ENCODE data around the gene DGKH. TPM values are rescaled to one million over a fixed set of nuclear protein-coding genes. Genes with fewer than 3 reads are reported as not detected.

Gene DGKH
- total and polyA plus RNA-seq, 10 of the 15 experiments (the other 5 are each of a cell fraction or from before 2014, with no cell fraction given), result 1.3 to 15.2 (median 7.3) TPM

DNA sequence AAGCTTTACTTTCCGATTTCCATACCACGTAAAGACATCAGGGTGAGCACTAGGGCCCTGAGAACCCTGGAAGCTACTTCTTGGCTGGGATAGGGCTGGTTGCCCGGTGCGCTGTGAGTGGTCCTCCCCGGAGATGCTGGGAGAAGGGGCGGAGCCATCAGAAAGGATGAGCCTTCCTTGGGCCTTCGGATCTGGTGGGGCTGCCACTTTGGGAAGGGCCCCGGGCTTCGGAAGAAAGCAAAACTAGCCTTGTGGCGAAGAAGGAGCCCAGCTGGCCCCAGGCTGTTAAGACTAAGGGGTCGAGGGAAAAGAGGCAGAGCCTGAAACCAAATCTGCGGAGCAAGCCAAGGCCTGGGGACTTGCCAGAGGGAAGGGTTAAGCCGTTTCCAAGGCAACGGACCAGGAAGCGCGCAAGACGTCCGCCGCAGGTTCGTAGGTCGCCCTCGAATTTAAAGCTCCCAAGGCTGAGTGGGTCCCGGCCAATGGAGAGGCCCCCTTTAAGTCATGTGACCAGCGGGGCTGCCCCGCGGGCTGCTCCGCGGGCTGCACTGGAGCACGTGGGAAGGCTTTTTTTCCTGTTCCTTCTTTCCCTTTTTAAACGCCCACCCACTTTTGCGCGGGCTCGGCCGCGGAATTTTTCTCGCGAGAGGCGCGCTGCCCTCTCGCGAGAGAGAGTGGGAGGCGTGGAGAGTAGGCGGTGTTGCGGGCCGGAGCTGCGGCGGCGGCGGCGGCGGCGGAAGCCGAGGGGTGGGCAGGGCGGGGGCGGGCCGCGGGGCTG, 223.1 kb downstream of the DGKH start (continued):
- TF ChIP-seq POLR2AphosphoS5 (IDR thresholded peaks at IDR 0.05; ENCODE audit: low read length) (peak; percentile 42; the same call in 1 of the 2 replicates), CREB1 (IDR thresholded peaks at IDR 0.05; ENCODE audit: low read depth) (peak; percentile 54; the same call in 1 of the 2 replicates), RAD21 (IDR thresholded peaks at IDR 0.05; ENCODE audit: insufficient read depth, low read depth, low read length) (no peak), NFIC (IDR thresholded peaks at IDR 0.05; ENCODE audit: low read depth, low read length) (no peak; the same call in 1 of the 2 replicates), TAF1 (IDR thresholded peaks at IDR 0.05; ENCODE audit: borderline replicate concordance, low read depth, low read length) (no peak), RBBP5 (conservative IDR thresholded peaks at IDR 0.05) (no peak), PML (IDR thresholded peaks at IDR 0.05; ENCODE audit: low read length) (no peak), SUPT20H (IDR thresholded peaks at IDR 0.05; ENCODE audit: borderline replicate concordance, control insufficient read depth, low read depth, low read length) (no peak), DPF2 (IDR thresholded peaks at IDR 0.05) (no peak), PAX5 (IDR thresholded peaks at IDR 0.05; ENCODE audit: borderline replicate concordance, low read depth, low read length) (no peak), IKZF1 (conservative IDR thresholded peaks at IDR 0.05) (peak; percentile 86)
- TF ChIP-seq, protein P1, sequence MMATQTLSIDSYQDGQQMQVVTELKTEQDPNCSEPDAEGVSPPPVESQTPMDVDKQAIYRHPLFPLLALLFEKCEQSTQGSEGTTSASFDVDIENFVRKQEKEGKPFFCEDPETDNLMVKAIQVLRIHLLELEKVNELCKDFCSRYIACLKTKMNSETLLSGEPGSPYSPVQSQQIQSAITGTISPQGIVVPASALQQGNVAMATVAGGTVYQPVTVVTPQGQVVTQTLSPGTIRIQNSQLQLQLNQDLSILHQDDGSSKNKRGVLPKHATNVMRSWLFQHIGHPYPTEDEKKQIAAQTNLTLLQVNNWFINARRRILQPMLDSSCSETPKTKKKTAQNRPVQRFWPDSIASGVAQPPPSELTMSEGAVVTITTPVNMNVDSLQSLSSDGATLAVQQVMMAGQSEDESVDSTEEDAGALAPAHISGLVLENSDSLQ (IDR thresholded peaks at IDR 0.05), result no peak
- TF ChIP-seq, protein P2, sequence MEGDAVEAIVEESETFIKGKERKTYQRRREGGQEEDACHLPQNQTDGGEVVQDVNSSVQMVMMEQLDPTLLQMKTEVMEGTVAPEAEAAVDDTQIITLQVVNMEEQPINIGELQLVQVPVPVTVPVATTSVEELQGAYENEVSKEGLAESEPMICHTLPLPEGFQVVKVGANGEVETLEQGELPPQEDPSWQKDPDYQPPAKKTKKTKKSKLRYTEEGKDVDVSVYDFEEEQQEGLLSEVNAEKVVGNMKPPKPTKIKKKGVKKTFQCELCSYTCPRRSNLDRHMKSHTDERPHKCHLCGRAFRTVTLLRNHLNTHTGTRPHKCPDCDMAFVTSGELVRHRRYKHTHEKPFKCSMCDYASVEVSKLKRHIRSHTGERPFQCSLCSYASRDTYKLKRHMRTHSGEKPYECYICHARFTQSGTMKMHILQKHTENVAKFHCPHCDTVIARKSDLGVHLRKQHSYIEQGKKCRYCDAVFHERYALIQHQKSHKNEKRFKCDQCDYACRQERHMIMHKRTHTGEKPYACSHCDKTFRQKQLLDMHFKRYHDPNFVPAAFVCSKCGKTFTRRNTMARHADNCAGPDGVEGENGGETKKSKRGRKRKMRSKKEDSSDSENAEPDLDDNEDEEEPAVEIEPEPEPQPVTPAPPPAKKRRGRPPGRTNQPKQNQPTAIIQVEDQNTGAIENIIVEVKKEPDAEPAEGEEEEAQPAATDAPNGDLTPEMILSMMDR (IDR thresholded peaks at IDR 0.05 in 2 of 3, conservative IDR thresholded peaks at IDR 0.05 in 1 of 3; ENCODE audit: control insufficient read depth in 2 of 3, extremely low read depth in 1 of 3, insufficient read depth in 1 of 3, low read depth in 3 of 3, low read length in 3 of 3), result no peak
- TF ChIP-seq, protein P3, sequence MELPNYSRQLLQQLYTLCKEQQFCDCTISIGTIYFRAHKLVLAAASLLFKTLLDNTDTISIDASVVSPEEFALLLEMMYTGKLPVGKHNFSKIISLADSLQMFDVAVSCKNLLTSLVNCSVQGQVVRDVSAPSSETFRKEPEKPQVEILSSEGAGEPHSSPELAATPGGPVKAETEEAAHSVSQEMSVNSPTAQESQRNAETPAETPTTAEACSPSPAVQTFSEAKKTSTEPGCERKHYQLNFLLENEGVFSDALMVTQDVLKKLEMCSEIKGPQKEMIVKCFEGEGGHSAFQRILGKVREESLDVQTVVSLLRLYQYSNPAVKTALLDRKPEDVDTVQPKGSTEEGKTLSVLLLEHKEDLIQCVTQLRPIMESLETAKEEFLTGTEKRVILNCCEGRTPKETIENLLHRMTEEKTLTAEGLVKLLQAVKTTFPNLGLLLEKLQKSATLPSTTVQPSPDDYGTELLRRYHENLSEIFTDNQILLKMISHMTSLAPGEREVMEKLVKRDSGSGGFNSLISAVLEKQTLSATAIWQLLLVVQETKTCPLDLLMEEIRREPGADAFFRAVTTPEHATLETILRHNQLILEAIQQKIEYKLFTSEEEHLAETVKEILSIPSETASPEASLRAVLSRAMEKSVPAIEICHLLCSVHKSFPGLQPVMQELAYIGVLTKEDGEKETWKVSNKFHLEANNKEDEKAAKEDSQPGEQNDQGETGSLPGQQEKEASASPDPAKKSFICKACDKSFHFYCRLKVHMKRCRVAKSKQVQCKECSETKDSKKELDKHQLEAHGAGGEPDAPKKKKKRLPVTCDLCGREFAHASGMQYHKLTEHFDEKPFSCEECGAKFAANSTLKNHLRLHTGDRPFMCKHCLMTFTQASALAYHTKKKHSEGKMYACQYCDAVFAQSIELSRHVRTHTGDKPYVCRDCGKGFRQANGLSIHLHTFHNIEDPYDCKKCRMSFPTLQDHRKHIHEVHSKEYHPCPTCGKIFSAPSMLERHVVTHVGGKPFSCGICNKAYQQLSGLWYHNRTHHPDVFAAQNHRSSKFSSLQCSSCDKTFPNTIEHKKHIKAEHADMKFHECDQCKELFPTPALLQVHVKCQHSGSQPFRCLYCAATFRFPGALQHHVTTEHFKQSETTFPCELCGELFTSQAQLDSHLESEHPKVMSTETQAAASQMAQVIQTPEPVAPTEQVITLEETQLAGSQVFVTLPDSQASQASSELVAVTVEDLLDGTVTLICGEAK (IDR thresholded peaks at IDR 0.05; ENCODE audit: borderline replicate concordance), result peak; percentile 53; the same call in 1 of the 2 replicates
- TF ChIP-seq, protein P4, sequence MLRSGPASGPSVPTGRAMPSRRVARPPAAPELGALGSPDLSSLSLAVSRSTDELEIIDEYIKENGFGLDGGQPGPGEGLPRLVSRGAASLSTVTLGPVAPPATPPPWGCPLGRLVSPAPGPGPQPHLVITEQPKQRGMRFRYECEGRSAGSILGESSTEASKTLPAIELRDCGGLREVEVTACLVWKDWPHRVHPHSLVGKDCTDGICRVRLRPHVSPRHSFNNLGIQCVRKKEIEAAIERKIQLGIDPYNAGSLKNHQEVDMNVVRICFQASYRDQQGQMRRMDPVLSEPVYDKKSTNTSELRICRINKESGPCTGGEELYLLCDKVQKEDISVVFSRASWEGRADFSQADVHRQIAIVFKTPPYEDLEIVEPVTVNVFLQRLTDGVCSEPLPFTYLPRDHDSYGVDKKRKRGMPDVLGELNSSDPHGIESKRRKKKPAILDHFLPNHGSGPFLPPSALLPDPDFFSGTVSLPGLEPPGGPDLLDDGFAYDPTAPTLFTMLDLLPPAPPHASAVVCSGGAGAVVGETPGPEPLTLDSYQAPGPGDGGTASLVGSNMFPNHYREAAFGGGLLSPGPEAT (IDR thresholded peaks at IDR 0.05; ENCODE audit: low read depth), result peak; percentile 88
- TF ChIP-seq, protein P5, sequence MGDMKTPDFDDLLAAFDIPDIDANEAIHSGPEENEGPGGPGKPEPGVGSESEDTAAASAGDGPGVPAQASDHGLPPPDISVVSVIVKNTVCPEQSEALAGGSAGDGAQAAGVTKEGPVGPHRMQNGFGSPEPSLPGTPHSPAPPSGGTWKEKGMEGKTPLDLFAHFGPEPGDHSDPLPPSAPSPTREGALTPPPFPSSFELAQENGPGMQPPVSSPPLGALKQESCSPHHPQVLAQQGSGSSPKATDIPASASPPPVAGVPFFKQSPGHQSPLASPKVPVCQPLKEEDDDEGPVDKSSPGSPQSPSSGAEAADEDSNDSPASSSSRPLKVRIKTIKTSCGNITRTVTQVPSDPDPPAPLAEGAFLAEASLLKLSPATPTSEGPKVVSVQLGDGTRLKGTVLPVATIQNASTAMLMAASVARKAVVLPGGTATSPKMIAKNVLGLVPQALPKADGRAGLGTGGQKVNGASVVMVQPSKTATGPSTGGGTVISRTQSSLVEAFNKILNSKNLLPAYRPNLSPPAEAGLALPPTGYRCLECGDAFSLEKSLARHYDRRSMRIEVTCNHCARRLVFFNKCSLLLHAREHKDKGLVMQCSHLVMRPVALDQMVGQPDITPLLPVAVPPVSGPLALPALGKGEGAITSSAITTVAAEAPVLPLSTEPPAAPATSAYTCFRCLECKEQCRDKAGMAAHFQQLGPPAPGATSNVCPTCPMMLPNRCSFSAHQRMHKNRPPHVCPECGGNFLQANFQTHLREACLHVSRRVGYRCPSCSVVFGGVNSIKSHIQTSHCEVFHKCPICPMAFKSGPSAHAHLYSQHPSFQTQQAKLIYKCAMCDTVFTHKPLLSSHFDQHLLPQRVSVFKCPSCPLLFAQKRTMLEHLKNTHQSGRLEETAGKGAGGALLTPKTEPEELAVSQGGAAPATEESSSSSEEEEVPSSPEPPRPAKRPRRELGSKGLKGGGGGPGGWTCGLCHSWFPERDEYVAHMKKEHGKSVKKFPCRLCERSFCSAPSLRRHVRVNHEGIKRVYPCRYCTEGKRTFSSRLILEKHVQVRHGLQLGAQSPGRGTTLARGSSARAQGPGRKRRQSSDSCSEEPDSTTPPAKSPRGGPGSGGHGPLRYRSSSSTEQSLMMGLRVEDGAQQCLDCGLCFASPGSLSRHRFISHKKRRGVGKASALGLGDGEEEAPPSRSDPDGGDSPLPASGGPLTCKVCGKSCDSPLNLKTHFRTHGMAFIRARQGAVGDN (IDR thresholded peaks at IDR 0.05), result peak; percentile 42; the same call in 1 of the 2 replicates
